PC-3 (cell line): ENCODE data around the gene HPSE2.

Source experiments
- EZH2 ChIP-seq: fragments of 300-600 bp; sonication (generic); IDR thresholded peaks from one replicate; pipeline ENCODE4 v1.6.1; 2017; ENCODE audit warnings: antibody characterized with exemption, mild to moderate bottlenecking, low read length; ENCODE audit not compliant: unreplicated experiment
- EZH2phosphoT487 ChIP-seq: fragments of 300-600 bp; sonication (generic); IDR thresholded peaks from 2 replicates; pipeline ENCODE4 v1.6.1; 2018; ENCODE audit warnings: mild to moderate bottlenecking, antibody characterized with exemption, low read length, borderline replicate concordance
- TF ChIP-seq, protein P1 (sequence below): fragments of 300-600 bp; sonication (generic); conservative IDR thresholded peaks from 2 replicates; pipeline ENCODE4 v1.5.1; 2017; ENCODE audit warnings: antibody characterized with exemption, low read depth, mild to moderate bottlenecking, low read length

- TF ChIP-seq, protein P1, sequence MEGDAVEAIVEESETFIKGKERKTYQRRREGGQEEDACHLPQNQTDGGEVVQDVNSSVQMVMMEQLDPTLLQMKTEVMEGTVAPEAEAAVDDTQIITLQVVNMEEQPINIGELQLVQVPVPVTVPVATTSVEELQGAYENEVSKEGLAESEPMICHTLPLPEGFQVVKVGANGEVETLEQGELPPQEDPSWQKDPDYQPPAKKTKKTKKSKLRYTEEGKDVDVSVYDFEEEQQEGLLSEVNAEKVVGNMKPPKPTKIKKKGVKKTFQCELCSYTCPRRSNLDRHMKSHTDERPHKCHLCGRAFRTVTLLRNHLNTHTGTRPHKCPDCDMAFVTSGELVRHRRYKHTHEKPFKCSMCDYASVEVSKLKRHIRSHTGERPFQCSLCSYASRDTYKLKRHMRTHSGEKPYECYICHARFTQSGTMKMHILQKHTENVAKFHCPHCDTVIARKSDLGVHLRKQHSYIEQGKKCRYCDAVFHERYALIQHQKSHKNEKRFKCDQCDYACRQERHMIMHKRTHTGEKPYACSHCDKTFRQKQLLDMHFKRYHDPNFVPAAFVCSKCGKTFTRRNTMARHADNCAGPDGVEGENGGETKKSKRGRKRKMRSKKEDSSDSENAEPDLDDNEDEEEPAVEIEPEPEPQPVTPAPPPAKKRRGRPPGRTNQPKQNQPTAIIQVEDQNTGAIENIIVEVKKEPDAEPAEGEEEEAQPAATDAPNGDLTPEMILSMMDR, result no peak
- no peak for TF ChIP-seq EZH2
- TF ChIP-seq EZH2phosphoT487, result no peak
These were observed 706.9 kb downstream of the HPSE2 start for GRCh38 chr10:98528805-98529183.
